Liver (tissue), 9 donors: ENCODE measurements around the gene CDH23. TPM values are rescaled to one million over a fixed set of nuclear protein-coding genes. Genes with fewer than 3 reads are reported as not detected.

Source experiments
- DNase-seq: peaks from one replicate; pipeline ENCODE4 v3.0.0-alpha.2; 2017; ENCODE audit warnings: low spot score
- H3K27ac ChIP-seq, 2 donors: one replicate each; pipeline ENCODE4 v1.7.0; 2013; ENCODE audit warnings: inconsistent platforms in 2 of 2, low read length in 2 of 2, control low read depth in 1 of 2, low read depth in 1 of 2, mild to moderate bottlenecking in 1 of 2
- H3K27me3 ChIP-seq, 4 donors: one replicate each; pipeline versions ENCODE4 v1.6.1 to v1.7.0; 2013; ENCODE audit warnings: low read length in 3 of 4, inconsistent platforms in 1 of 4, mild to moderate bottlenecking in 1 of 4, moderate library complexity in 1 of 4; ENCODE audit not compliant: control insufficient read depth in 4 of 4, insufficient read depth in 4 of 4
- H3K36me3 ChIP-seq, 4 donors: one replicate each; pipeline versions ENCODE4 v1.6.1 to v1.7.0; 2013; ENCODE audit warnings: low read length in 3 of 4, mild to moderate bottlenecking in 3 of 4, low read depth in 1 of 4, moderate library complexity in 1 of 4; ENCODE audit not compliant: control insufficient read depth in 4 of 4, insufficient read depth in 3 of 4
- H3K4me1 ChIP-seq, 4 donors: one replicate each; pipeline versions ENCODE4 v1.6.1 to v1.7.0; 2013; ENCODE audit warnings: low read length in 3 of 4, mild to moderate bottlenecking in 3 of 4, moderate library complexity in 1 of 4; ENCODE audit not compliant: control insufficient read depth in 4 of 4, insufficient read depth in 4 of 4
- H3K4me3 ChIP-seq, 3 donors: one replicate each; pipeline versions ENCODE4 v1.6.1 to v1.7.0; 2013; ENCODE audit warnings: low read length in 3 of 3, control low read depth in 1 of 3, low read depth in 1 of 3, mild to moderate bottlenecking in 1 of 3
- H3K9ac ChIP-seq, 2 donors: one replicate each; pipeline ENCODE4 v1.7.0; 2013; ENCODE audit warnings: low read length in 2 of 2, mild to moderate bottlenecking in 2 of 2, moderate library complexity in 2 of 2, control low read depth in 1 of 2, low read depth in 1 of 2
- H3K9me3 ChIP-seq, 4 donors: one replicate each; pipeline versions ENCODE4 v1.6.1 to v1.7.0; 2013; ENCODE audit warnings: low read length in 3 of 4; ENCODE audit not compliant: control insufficient read depth in 4 of 4
- EGR1 ChIP-seq, 2 donors: IDR thresholded peaks; 2 replicates each; pipeline ENCODE4 v1.6.1; 2016 to 2018; ENCODE audit warnings: antibody characterized with exemption in 2 of 2, low read depth in 2 of 2
- FOXA1 ChIP-seq: IDR thresholded peaks from 2 replicates; pipeline ENCODE4 v1.6.1; 2016; ENCODE audit warnings: antibody characterized with exemption
- FOXA2 ChIP-seq: IDR thresholded peaks from 2 replicates; pipeline ENCODE4 v1.6.1; 2016; ENCODE audit warnings: antibody characterized with exemption
- GABPA ChIP-seq, 2 donors: IDR thresholded peaks in 1 of 2; conservative IDR thresholded peaks in 1 of 2; 2 replicates each; pipeline ENCODE4 v1.6.1; 2016; ENCODE audit warnings: antibody characterized with exemption in 2 of 2, mild to moderate bottlenecking in 1 of 2, moderate library complexity in 1 of 2
- HNF4A ChIP-seq, 2 donors: conservative IDR thresholded peaks; 2 replicates each; pipeline ENCODE4 v1.6.1; 2016; ENCODE audit warnings: antibody characterized with exemption in 2 of 2, mild to moderate bottlenecking in 2 of 2
- HNF4G ChIP-seq: IDR thresholded peaks from 2 replicates; pipeline ENCODE4 v1.6.1; 2016; ENCODE audit warnings: antibody characterized with exemption
- JUND ChIP-seq, 2 donors: IDR thresholded peaks; 2 replicates each; pipeline ENCODE4 v1.6.1; 2016; ENCODE audit warnings: antibody characterized with exemption in 2 of 2
- MAX ChIP-seq: IDR thresholded peaks from 2 replicates; pipeline ENCODE4 v1.6.1; 2016; ENCODE audit warnings: antibody characterized with exemption
- NR2F2 ChIP-seq: IDR thresholded peaks from 2 replicates; pipeline ENCODE4 v1.6.1; 2016; ENCODE audit warnings: antibody characterized with exemption
- RAD21 ChIP-seq, 2 donors: IDR thresholded peaks; 2 replicates each; pipeline ENCODE4 v1.6.1; 2016; ENCODE audit warnings: antibody characterized with exemption in 2 of 2, mild to moderate bottlenecking in 2 of 2
- REST ChIP-seq: IDR thresholded peaks from 2 replicates; pipeline ENCODE4 v1.6.1; 2016; ENCODE audit warnings: antibody characterized with exemption, mild to moderate bottlenecking
- RXRA ChIP-seq, 2 donors: IDR thresholded peaks; 2 replicates each; pipeline ENCODE4 v1.6.1; 2017 to 2018; ENCODE audit warnings: antibody characterized with exemption in 2 of 2, mild to moderate bottlenecking in 1 of 2
- SP1 ChIP-seq: IDR thresholded peaks from 2 replicates; pipeline ENCODE4 v1.6.1; 2018; ENCODE audit warnings: antibody characterized with exemption, mild to moderate bottlenecking
- TAF1 ChIP-seq: conservative IDR thresholded peaks from 2 replicates; pipeline ENCODE4 v1.6.1; 2016; ENCODE audit warnings: antibody characterized with exemption, mild to moderate bottlenecking
- YY1 ChIP-seq: IDR thresholded peaks from 2 replicates; pipeline ENCODE4 v1.6.1; 2016; ENCODE audit warnings: antibody characterized with exemption, mild to moderate bottlenecking
- ZBTB33 ChIP-seq: IDR thresholded peaks from 2 replicates; pipeline ENCODE4 v1.6.1; 2016; ENCODE audit warnings: antibody characterized with exemption
- WGBS: extraction: QIAGEN DNeasy Blood & Tissue Kit; methylation state at CpG from one replicate; pipeline ENCODE4 v1.1.7; 2013; 5-methylcytosine and 5-hydroxymethylcytosine counted together
- polyA plus RNA-seq, 2 donors: library from polyadenylated mRNA; stranded (reverse) in 1 of 2; unstranded in 1 of 2; fragments of 200-250 nt in 1 of 2; fragments of >200 nt in 1 of 2; fragmentation: Nextera tagmentation in 1 of 2; extraction: Ambion mirVana in 1 of 2; gene quantifications; one replicate each; pipeline versions ENCODE4 v1.2.1 to v1.2.3, GENCODE V29; 2013 to 2015
- total RNA-seq, 2 donors: library from RNA; depleted of rRNA; stranded (reverse); fragments of >200 nt; gene quantifications; one replicate each; pipeline ENCODE4 v1.2.3, GENCODE V29; 2014
- TF ChIP-seq, protein P1 (sequence below): fragments of 150-350 bp; IDR thresholded peaks from 2 replicates; pipeline ENCODE4 v1.5.1; 2017; ENCODE audit warnings: improper control_type of control experiment, low read depth, low read length; ENCODE audit not compliant: missing input control
- donor health status: healthy.
- donor health status: healthy.
- donor health status: healthy.
- donor health status: healthy.
- donor health status: healthy.

CDH23 gene
- total and polyA plus RNA-seq, 4 donors = 1.5 to 4.7 (median 3.4) TPM

DNA sequence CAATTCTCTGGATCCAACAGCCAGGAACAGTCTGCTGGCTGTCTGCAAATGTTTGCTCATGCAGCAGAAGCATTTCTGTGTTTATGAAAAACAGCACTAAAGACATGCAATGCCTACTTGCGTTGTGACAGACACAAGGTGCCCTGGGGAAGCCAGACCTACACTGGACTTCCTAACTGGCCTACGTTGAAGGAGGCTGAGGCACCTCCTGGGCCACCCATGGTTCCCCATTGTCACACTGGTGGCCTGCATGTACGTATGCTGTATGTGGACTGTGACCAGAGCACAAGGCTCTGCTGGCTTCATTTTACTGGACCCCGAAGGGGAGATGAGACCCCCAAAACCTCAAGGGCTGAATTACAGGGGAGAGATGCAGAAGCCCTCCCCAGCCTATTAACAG, 426.6 kb downstream of the CDH23 start:
- Histone ChIP-seq H3K27me3 (no peaks in the 10 kb centered on the region), H3K36me3 (peaks cover 29 to 87% (median 84%) of the 10 kb centered on the region in 4 donors), H3K4me3 (no peak overlapping the region), H3K9ac (no peak overlapping the region), H3K9me3 (no peaks in the 10 kb centered on the region), H3K27ac (no peak overlapping the region), H3K4me1 (no peaks in the 10 kb centered on the region)
- 87% methylated on average over 4 of the region's 4 CpGs for WGBS
- no peak for DNase-seq
- no peak for TF ChIP-seq YY1
- TF ChIP-seq EGR1 (IDR thresholded peaks at IDR 0.05; ENCODE audit: low read depth in 2 of 2) = no peak
- TF ChIP-seq, protein P1, sequence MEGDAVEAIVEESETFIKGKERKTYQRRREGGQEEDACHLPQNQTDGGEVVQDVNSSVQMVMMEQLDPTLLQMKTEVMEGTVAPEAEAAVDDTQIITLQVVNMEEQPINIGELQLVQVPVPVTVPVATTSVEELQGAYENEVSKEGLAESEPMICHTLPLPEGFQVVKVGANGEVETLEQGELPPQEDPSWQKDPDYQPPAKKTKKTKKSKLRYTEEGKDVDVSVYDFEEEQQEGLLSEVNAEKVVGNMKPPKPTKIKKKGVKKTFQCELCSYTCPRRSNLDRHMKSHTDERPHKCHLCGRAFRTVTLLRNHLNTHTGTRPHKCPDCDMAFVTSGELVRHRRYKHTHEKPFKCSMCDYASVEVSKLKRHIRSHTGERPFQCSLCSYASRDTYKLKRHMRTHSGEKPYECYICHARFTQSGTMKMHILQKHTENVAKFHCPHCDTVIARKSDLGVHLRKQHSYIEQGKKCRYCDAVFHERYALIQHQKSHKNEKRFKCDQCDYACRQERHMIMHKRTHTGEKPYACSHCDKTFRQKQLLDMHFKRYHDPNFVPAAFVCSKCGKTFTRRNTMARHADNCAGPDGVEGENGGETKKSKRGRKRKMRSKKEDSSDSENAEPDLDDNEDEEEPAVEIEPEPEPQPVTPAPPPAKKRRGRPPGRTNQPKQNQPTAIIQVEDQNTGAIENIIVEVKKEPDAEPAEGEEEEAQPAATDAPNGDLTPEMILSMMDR = no peak
- TF ChIP-seq SP1 = no peak
- no peak for TF ChIP-seq NR2F2
- TF ChIP-seq RAD21 (IDR thresholded peaks at IDR 0.05) = no peak
- TF ChIP-seq REST = no peak
- no peak for TF ChIP-seq ZBTB33
- TF ChIP-seq JUND (IDR thresholded peaks at IDR 0.05) = no peak
- no peak for TF ChIP-seq GABPA (IDR thresholded peaks at IDR 0.05 in 1 of 2, conservative IDR thresholded peaks at IDR 0.05 in 1 of 2)
- no peak for TF ChIP-seq HNF4A (conservative IDR thresholded peaks at IDR 0.05)
- no peak for TF ChIP-seq HNF4G
- TF ChIP-seq MAX = no peak
- no peak for TF ChIP-seq TAF1
- no peak for TF ChIP-seq FOXA2
- TF ChIP-seq RXRA (IDR thresholded peaks at IDR 0.05) = no peak
- no peak for TF ChIP-seq FOXA1

GRCh38 chr10:71824333-71824732, 427.6 kb downstream of the CDH23 start:
- Histone ChIP-seq H3K27ac (no peak overlapping the region), H3K9me3 (no peaks in the 10 kb centered on the region), H3K36me3 (peaks cover 30 to 86% (median 85%) of the 10 kb centered on the region in 4 donors), H3K27me3 (no peaks in the 10 kb centered on the region), H3K4me1 (no peaks in the 10 kb centered on the region), H3K4me3 (no peak overlapping the region), H3K9ac (no peak overlapping the region)
- no peak for DNase-seq
- 97% methylated on average over 3 of the region's 3 CpGs for WGBS
- TF ChIP-seq YY1 = no peak
- no peak for TF ChIP-seq HNF4A (conservative IDR thresholded peaks at IDR 0.05)
- no peak for TF ChIP-seq REST
- no peak for TF ChIP-seq FOXA2
- no peak for TF ChIP-seq FOXA1
- TF ChIP-seq MAX = no peak
- no peak for TF ChIP-seq GABPA (IDR thresholded peaks at IDR 0.05 in 1 of 2, conservative IDR thresholded peaks at IDR 0.05 in 1 of 2)
- TF ChIP-seq NR2F2 = no peak
- TF ChIP-seq RAD21 (IDR thresholded peaks at IDR 0.05) = no peak
- TF ChIP-seq HNF4G = no peak
- no peak for TF ChIP-seq TAF1
- no peak for TF ChIP-seq RXRA (IDR thresholded peaks at IDR 0.05)
- TF ChIP-seq JUND (IDR thresholded peaks at IDR 0.05) = no peak
- TF ChIP-seq, protein P1 = no peak
